ENCODE results near the gene ZNF275.

The ZNF275 gene

DNA sequence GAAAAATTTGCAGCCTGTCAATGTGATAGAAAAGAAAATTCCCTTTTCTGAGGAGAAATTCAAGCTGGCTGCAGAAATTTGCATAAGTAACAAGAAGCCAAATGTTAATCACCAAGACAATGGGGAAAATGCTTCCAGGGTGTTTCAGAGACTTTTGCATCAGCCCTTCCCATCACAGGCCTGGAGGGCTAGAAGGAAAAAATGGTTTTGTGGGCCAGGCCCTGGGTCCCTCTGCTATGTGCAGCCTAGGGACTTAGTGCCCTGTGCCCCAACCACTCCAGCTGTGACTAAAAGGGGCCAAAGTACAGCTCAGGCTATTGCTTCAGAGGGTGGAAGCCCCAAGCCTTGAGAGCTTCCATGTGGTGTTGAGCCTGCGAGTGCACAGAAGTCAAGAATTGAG, 23.9 kb downstream of the ZNF275 start:
- in situ Hi-C loops (cut with HindIII; ENCODE audit: low pct_ligation_motif_present, low sequenced_read_pairs), result no loop called here
- Histone ChIP-seq H3K27me3 (replicated peaks) (no peaks in the 10 kb centered on the region), H3K36me3 (replicated peaks) (no peaks in the 10 kb centered on the region), H3K27ac (no peak overlapping the region), H3K4me3 (ENCODE audit: low read depth, low read length) (no peak overlapping the region)
- DNase-seq, result no peak
- TF ChIP-seq, protein P1, sequence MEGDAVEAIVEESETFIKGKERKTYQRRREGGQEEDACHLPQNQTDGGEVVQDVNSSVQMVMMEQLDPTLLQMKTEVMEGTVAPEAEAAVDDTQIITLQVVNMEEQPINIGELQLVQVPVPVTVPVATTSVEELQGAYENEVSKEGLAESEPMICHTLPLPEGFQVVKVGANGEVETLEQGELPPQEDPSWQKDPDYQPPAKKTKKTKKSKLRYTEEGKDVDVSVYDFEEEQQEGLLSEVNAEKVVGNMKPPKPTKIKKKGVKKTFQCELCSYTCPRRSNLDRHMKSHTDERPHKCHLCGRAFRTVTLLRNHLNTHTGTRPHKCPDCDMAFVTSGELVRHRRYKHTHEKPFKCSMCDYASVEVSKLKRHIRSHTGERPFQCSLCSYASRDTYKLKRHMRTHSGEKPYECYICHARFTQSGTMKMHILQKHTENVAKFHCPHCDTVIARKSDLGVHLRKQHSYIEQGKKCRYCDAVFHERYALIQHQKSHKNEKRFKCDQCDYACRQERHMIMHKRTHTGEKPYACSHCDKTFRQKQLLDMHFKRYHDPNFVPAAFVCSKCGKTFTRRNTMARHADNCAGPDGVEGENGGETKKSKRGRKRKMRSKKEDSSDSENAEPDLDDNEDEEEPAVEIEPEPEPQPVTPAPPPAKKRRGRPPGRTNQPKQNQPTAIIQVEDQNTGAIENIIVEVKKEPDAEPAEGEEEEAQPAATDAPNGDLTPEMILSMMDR (IDR thresholded peaks at IDR 0.05; ENCODE audit: low read depth, low read length, missing control alignments), result no peak

DNA sequence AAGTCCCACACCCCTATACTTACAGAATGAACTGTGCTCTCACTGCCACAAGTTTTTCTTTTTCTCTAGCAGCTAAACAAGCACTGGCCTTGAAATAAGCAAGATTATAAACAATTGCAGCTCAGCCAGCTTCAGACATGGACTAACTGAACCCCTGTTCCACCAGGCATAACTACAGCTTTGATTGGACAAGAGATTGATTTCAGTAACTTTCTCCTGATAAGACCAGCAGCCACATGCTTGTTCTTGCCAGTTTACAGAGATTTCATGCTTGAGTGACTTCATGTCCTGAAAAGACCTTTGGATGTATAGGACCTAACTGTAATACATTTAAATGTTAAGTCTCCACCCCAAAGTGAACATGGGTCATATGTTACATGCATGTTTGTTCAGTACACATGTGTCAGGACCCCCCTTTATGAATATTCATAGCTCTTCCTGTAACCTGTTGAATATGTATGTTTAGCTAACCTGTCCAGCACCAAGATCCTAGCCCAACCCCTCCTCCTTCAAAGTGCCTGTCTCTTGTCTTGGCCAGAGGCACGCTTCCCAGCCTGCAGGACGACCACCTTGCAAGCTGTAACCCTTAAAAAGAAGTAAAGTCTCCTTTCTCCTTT, 27.9 kb downstream of the ZNF275 start:
- in situ Hi-C loops (cut with HindIII; ENCODE audit: low pct_ligation_motif_present, low sequenced_read_pairs), result no loop called here
- TF ChIP-seq, protein P1 (IDR thresholded peaks at IDR 0.05; ENCODE audit: low read depth, low read length, missing control alignments), result no peak
- no peak for DNase-seq
- H3K27me3 ChIP-seq (replicated peaks), result no peaks in the 10 kb centered on the region
- no peak overlapping the region for H3K4me3 ChIP-seq (ENCODE audit: low read depth, low read length)
- no peak overlapping the region for H3K27ac ChIP-seq
- H3K36me3 ChIP-seq (replicated peaks), result no peaks in the 10 kb centered on the region

DNA sequence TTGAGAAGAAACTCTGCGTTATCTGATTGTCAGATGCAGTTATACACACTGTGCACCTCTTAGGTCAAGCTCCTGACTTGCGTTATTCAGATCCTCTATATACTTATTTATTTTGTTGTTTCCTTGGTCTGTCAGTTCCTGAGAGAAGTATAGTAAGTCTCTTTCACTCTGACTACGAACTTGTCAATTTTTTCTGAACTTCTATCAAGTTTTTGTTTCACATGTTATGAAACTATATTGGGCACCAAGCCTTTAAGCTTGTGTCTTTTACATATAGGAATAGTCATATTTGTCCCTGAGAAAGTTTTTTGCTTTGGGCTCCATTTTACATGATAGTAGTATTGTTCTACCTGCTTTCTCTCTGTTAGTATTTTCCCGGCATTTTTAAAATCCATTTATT, 31.7 kb downstream of the ZNF275 start:
- no peaks in the 10 kb centered on the region for H3K27me3 ChIP-seq (replicated peaks)
- no peak overlapping the region for H3K4me3 ChIP-seq (ENCODE audit: low read depth, low read length)
- H3K27ac ChIP-seq, result no peak overlapping the region
- TF ChIP-seq, protein P1 (IDR thresholded peaks at IDR 0.05; ENCODE audit: low read depth, low read length, missing control alignments), result no peak
- in situ Hi-C loops (cut with HindIII; ENCODE audit: low pct_ligation_motif_present, low sequenced_read_pairs), result no loop called here
- H3K36me3 ChIP-seq (replicated peaks), result no peaks in the 10 kb centered on the region
- DNase-seq, result no peak

DNA sequence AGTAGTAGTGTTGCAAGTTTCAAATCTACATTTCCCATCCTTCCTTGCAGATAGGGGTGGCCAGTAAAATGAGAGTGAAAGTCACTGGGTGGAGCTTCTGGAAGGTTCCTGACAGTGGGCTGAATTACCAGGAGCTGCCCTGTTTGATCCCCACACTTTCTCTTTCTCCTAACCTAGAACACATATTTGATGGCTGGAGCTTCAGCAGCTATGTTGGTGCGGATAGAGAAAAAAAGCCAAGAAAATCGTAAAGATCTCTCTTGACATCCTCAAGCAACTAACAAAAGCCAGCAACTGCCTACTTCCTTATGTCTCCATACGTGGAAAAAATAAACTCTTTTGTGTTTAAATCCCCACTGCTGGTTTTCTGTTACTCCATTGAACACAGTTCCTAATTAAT, 32.2 kb downstream of the ZNF275 start:
- in situ Hi-C loops (cut with HindIII; ENCODE audit: low pct_ligation_motif_present, low sequenced_read_pairs), result no loop called here
- Histone ChIP-seq H3K27ac (no peak overlapping the region), H3K27me3 (replicated peaks) (no peaks in the 10 kb centered on the region), H3K4me3 (ENCODE audit: low read depth, low read length) (no peak overlapping the region), H3K36me3 (replicated peaks) (no peaks in the 10 kb centered on the region)
- DNase-seq, result no peak
- TF ChIP-seq, protein P1 (IDR thresholded peaks at IDR 0.05; ENCODE audit: low read depth, low read length, missing control alignments), result no peak

DNA sequence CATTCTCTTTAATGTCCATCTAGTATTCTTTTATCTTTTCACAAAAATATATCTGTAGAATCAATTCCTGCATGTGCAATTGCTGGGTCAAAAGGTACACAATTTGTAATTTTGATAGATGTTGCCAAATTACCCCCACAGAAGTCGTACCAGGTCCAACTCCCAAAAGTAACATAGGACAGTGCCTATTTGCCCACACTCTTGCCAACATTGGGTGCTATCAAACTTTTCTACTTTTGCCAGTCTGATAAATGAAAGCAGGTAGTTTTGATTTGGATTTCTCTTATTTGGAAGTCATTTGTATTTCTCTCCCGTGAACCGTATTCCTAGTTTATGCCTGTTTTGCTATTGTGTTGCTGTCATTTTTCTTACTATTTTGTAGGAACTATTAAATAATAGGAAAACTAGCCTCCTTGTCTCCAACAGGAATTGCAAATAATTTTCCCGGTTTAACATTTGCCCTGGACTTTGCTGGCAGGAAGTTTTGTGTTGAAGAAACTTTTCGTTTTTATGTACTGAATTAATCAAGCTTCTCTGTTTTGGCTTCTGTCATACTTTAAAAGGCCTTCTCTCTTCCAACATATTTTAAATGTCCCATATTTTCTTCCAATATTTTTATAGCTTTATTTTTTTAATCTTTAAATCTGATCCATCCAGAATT, 33.1 kb downstream of the ZNF275 start:
- Histone ChIP-seq H3K36me3 (replicated peaks) (no peaks in the 10 kb centered on the region), H3K4me3 (ENCODE audit: low read depth, low read length) (no peak overlapping the region), H3K27me3 (replicated peaks) (no peaks in the 10 kb centered on the region), H3K27ac (no peak overlapping the region)
- TF ChIP-seq, protein P1 (IDR thresholded peaks at IDR 0.05; ENCODE audit: low read depth, low read length, missing control alignments), result no peak
- no peak for DNase-seq
- in situ Hi-C loops (cut with HindIII; ENCODE audit: low pct_ligation_motif_present, low sequenced_read_pairs), result no loop called here

Measured in brain microvascular endothelial cell (primary cell).